Transverse colon (tissue), 4 donors: Measurements from ENCODE around the gene SDHC.
"Not testable (repeated sequence)": the region's sequence is repeated elsewhere in the genome, so short reads cannot be mapped to it uniquely, and the experiment has no call there.

Experiments used
- POLR2A ChIP-seq: fragments of 450-650 bp; IDR thresholded peaks from one replicate; pipeline ENCODE4 v1.6.1; 2016; ENCODE audit warnings: antibody characterized with exemption, mild to moderate bottlenecking, moderate library complexity
- POLR2AphosphoS5 ChIP-seq, 3 donors: sonication (generic); formaldehyde crosslinking; IDR thresholded peaks; one replicate each; pipeline ENCODE4 v1.6.1; 2016; ENCODE audit warnings: antibody characterized with exemption in 3 of 3
- TF ChIP-seq, protein P1 (sequence below), 5 experiments: fragments of 200-600 bp in 3 of 5; fragments of 450-650 bp in 2 of 5; sonication (generic) in 3 of 5; IDR thresholded peaks; 1 replicate in 2 of 5; 2 replicates in 3 of 5; pipeline ENCODE4 v1.5.1; 2016 to 2017; ENCODE audit warnings: antibody characterized with exemption in 5 of 5, inconsistent platforms in 3 of 5, mild to moderate bottlenecking in 2 of 5, moderate library complexity in 1 of 5

DNA sequence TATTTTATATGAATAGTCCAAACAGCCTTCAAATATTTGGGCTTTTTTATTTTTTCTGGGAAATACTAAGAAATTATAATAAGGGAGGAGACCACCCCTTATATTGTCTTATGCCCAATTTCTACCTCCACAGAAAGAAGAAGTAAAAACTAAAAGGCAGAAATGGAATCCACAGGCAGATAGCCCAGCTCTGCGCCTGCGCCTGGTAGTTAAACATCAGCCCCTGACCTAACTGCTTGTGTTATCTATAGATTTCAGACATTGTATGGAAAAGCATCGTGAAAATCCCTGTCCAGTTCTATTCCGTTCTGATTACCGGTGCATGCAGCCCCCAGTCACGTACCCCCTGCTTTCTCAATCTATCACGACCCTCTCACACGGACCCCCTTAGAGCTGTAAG is 82.9 kb downstream of the SDHC start:
- TF ChIP-seq, protein P1, sequence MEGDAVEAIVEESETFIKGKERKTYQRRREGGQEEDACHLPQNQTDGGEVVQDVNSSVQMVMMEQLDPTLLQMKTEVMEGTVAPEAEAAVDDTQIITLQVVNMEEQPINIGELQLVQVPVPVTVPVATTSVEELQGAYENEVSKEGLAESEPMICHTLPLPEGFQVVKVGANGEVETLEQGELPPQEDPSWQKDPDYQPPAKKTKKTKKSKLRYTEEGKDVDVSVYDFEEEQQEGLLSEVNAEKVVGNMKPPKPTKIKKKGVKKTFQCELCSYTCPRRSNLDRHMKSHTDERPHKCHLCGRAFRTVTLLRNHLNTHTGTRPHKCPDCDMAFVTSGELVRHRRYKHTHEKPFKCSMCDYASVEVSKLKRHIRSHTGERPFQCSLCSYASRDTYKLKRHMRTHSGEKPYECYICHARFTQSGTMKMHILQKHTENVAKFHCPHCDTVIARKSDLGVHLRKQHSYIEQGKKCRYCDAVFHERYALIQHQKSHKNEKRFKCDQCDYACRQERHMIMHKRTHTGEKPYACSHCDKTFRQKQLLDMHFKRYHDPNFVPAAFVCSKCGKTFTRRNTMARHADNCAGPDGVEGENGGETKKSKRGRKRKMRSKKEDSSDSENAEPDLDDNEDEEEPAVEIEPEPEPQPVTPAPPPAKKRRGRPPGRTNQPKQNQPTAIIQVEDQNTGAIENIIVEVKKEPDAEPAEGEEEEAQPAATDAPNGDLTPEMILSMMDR (IDR thresholded peaks at IDR 0.05): not testable (repeated sequence)
- TF ChIP-seq POLR2A; POLR2AphosphoS5 (IDR thresholded peaks at IDR 0.05): not testable (repeated sequence)
